ENCODE results near the gene ACTN2. TPM values are rescaled to one million over a fixed set of nuclear protein-coding genes. Genes with fewer than 3 reads are reported as not detected.
A peak's percentile ranks its signal among the peaks of the same experiment; 100 is the strongest.

The ACTN2 gene
- total RNA-seq, 2 donors from 2014 or later = 0.07 TPM; not detected in 1

DNA sequence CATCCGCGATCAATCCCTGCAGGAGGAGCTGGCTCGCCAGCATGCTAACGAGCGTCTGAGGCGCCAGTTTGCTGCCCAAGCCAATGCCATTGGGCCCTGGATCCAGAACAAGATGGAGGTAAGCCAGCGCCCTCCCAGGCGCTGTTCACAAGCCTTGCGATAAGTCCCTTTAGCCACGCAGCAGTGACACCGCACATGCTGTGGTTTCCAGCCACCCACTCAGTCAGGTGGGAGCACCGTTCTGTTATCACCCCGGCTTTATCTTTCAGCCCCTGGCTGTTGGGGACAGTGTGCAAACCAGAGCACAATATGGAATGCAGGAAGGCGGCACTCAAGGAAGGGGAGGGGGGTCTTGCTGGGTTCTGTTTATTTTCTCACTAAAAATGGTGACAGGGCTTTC, 67.7 kb downstream of the ACTN2 start:
- no peaks in the 10 kb centered on the region for H3K27me3 Mint-ChIP-seq (ENCODE audit: low read depth)
- no peak for DNase-seq
- no peaks in the 10 kb centered on the region for H3K36me3 Mint-ChIP-seq (ENCODE audit: insufficient read depth in 2 of 2)
- H3K4me1 Mint-ChIP-seq (ENCODE audit: low read depth) = no peaks in the 10 kb centered on the region
- ATAC-seq (replicated peaks in 1 of 2) = no peak
- no peak overlapping the region for H3K4me3 Mint-ChIP-seq
- H3K27ac Mint-ChIP-seq = no peak overlapping the region
- no peaks in the 10 kb centered on the region for H3K9me3 Mint-ChIP-seq

- Mint-ChIP-seq H3K4me3 (no peak overlapping the region), H3K27ac (no peak overlapping the region), H3K36me3 (ENCODE audit: insufficient read depth in 2 of 2) (no peaks in the 10 kb centered on the region), H3K9me3 (no peaks in the 10 kb centered on the region), H3K27me3 (ENCODE audit: low read depth) (no peaks in the 10 kb centered on the region), H3K4me1 (ENCODE audit: low read depth) (peaks cover 6% of the 10 kb centered on the region)
- DNase-seq = no peak
- ATAC-seq (replicated peaks in 1 of 2) = no peak
These were observed 68.4 kb downstream of the ACTN2 start for GRCh38 chr1:236754525-236755210.

- Mint-ChIP-seq H3K4me1 (ENCODE audit: low read depth) (peaks cover 6% of the 10 kb centered on the region), H3K9me3 (no peaks in the 10 kb centered on the region), H3K27ac (no peak overlapping the region), H3K36me3 (ENCODE audit: insufficient read depth in 2 of 2) (no peaks in the 10 kb centered on the region), H3K27me3 (ENCODE audit: low read depth) (no peaks in the 10 kb centered on the region), H3K4me3 (no peak overlapping the region)
- ATAC-seq (replicated peaks in 1 of 2) (no peak), DNase-seq (no peak)
These were observed 71.3 kb downstream of the ACTN2 start for GRCh38 chr1:236757640-236758039.

GRCh38 chr1:236759252-236759859, 73.1 kb downstream of the ACTN2 start:
- peak overlapping the region; percentile 78 for H3K27ac Mint-ChIP-seq
- no peaks in the 10 kb centered on the region for H3K36me3 Mint-ChIP-seq (ENCODE audit: insufficient read depth in 2 of 2)
- H3K4me1 Mint-ChIP-seq (ENCODE audit: low read depth) = peaks cover 6% of the 10 kb centered on the region
- ATAC-seq (replicated peaks in 1 of 2) (peak in 1 of 2 donors; percentile 45), DNase-seq (peak in 1 of 2 donors; percentile 23)
- no peaks in the 10 kb centered on the region for H3K27me3 Mint-ChIP-seq (ENCODE audit: low read depth)
- H3K9me3 Mint-ChIP-seq = no peaks in the 10 kb centered on the region
- peak overlapping the region in 1 of 2 donors; percentile 77 for H3K4me3 Mint-ChIP-seq

DNA sequence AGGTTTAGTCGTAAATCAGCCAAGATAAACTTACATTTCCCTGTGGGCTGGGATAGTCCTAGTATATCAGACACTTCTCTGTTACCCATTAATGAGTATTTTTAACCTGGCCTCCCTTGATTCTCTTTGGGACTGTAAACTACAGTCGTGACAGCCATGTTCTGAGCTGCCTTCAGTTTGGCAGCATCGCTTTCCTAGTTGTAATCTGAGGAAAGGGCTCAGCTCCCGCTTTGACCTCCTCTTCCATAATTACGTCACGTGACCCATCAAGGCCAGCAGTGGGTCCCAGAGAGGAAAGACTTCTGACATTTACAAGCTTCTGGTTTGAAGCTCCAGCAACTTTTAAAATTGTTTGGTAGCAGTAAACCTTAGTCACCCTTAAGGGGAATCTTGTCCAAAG, 74.2 kb downstream of the ACTN2 start:
- H3K27ac Mint-ChIP-seq = no peak overlapping the region
- no peak overlapping the region for H3K4me3 Mint-ChIP-seq

DNA sequence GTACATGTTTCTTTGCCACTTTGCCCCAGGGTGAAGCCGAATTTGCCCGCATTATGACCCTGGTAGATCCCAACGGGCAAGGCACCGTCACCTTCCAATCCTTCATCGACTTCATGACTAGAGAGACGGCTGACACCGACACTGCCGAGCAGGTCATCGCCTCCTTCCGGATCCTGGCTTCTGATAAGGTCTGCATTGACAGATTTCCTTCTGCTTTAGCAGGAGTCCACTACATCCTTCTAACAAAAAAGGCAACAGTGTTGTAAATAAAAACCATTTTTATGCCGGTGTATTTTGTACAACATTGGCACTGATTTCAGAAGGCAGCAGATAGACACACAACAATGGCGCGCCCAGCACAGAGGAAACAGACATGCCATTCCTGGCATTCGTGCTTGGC, 74.7 kb downstream of the ACTN2 start:
- DNase-seq (no peak), ATAC-seq (replicated peaks in 1 of 2) (no peak)
- no peaks in the 10 kb centered on the region for H3K9me3 Mint-ChIP-seq
- H3K27me3 Mint-ChIP-seq (ENCODE audit: low read depth) = peaks cover 4% of the 10 kb centered on the region
- H3K4me3 Mint-ChIP-seq = no peak overlapping the region
- H3K36me3 Mint-ChIP-seq (ENCODE audit: insufficient read depth in 2 of 2) = no peaks in the 10 kb centered on the region
- H3K27ac Mint-ChIP-seq = no peak overlapping the region
- H3K4me1 Mint-ChIP-seq (ENCODE audit: low read depth) = peaks cover 6% of the 10 kb centered on the region

More for the DNA sequence above, 74.2 kb downstream of the ACTN2 start:
- Mint-ChIP-seq H3K9me3 (no peaks in the 10 kb centered on the region), H3K27me3 (ENCODE audit: low read depth) (no peaks in the 10 kb centered on the region), H3K4me1 (ENCODE audit: low read depth) (peaks cover 6% of the 10 kb centered on the region), H3K36me3 (ENCODE audit: insufficient read depth in 2 of 2) (no peaks in the 10 kb centered on the region)
- ATAC-seq (replicated peaks in 1 of 2) (no peak), DNase-seq (no peak)

DNA sequence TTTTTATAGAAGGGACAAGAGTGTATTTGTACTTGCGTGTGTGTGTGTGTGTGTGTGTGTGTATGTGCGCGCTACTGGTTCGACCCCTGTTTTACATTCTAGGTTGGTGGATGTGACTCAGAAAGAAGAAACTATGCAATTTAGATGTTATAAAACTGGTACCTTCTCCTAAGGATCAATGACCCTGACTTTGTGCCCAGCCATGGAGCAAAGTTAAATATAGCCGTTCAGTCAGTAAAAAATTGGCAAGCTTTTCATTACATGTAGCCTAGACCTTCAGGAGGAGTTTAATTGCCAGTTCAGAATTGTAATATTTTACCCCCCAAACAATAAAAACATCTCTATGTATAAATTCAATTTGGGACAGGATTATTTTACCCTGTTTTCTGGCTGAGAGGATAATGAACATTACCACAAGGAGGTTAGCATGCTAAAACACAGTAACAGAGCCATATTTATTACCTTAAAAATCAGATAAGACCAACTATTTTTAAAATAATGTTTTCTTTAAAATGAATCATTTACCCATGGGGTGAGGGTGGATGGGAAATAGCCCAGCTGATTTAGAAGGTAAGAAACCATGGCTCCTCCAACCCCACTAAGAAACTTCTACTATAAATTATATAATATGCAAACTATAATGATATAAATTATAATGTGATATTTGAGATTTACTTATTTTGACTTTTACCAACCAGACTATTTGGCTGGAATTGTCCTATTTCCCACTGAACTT, 75.3 kb downstream of the ACTN2 start:
- Mint-ChIP-seq H3K9me3 (no peaks in the 10 kb centered on the region), H3K4me1 (ENCODE audit: low read depth) (peaks cover 6% of the 10 kb centered on the region), H3K27me3 (ENCODE audit: low read depth) (peaks cover 7% of the 10 kb centered on the region), H3K36me3 (ENCODE audit: insufficient read depth in 2 of 2) (no peaks in the 10 kb centered on the region), H3K27ac (no peak overlapping the region), H3K4me3 (no peak overlapping the region)
- ATAC-seq (replicated peaks in 1 of 2) = no peak
- no peak for DNase-seq

DNA sequence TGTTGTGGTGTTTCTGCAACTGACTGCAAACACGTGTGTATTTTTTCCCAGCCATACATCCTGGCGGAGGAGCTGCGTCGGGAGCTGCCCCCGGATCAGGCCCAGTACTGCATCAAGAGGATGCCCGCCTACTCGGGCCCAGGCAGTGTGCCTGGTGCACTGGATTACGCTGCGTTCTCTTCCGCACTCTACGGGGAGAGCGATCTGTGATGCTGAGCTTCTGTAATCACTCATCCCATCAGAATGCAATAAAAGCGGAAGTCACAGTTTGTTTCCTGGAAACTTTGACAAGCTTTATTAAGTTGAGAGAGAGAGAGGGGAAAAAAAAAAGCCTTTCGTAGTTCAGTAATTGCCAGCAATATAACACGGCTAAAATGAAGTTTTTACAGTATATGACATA, 76.1 kb downstream of the ACTN2 start:
- H3K4me1 Mint-ChIP-seq (ENCODE audit: low read depth) = peaks cover 6% of the 10 kb centered on the region
- no peaks in the 10 kb centered on the region for H3K9me3 Mint-ChIP-seq
- peaks cover 7% of the 10 kb centered on the region for H3K27me3 Mint-ChIP-seq (ENCODE audit: low read depth)
- H3K36me3 Mint-ChIP-seq (ENCODE audit: insufficient read depth in 2 of 2) = no peaks in the 10 kb centered on the region
- DNase-seq (no peak), ATAC-seq (replicated peaks in 1 of 2) (no peak)
- no peak overlapping the region for H3K4me3 Mint-ChIP-seq
- no peak overlapping the region for H3K27ac Mint-ChIP-seq

DNA sequence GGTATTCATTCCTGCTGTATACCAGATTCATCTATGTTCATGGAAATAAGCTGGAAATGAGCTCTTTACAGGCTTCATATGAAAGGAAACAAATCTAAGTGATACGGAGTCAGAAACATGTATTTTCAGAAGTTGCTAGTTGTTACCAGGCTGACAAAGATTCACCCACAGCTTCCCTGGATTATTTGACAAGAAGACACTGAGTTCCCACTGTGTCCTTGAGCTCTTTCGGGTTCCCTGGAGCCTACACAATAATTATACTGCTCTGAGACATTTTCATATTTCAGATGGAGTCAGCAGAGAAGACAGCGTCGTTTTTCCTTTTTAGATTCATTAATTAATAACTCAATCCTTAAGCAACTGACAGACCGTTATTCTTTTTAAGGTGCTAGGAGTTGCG, 79.5 kb downstream of the ACTN2 start:
- ATAC-seq (replicated peaks in 1 of 2) = no peak
- H3K36me3 Mint-ChIP-seq (ENCODE audit: insufficient read depth in 2 of 2) = no peaks in the 10 kb centered on the region
- H3K27ac Mint-ChIP-seq = no peak overlapping the region
- peaks cover 27% of the 10 kb centered on the region for H3K27me3 Mint-ChIP-seq (ENCODE audit: low read depth)
- H3K9me3 Mint-ChIP-seq = no peaks in the 10 kb centered on the region
- DNase-seq = no peak
- no peaks in the 10 kb centered on the region for H3K4me1 Mint-ChIP-seq (ENCODE audit: low read depth)
- no peak overlapping the region for H3K4me3 Mint-ChIP-seq

- no peak overlapping the region for H3K27ac Mint-ChIP-seq
- H3K4me3 Mint-ChIP-seq = no peak overlapping the region
- ATAC-seq (replicated peaks in 1 of 2) (no peak), DNase-seq (no peak)
- H3K4me1 Mint-ChIP-seq (ENCODE audit: low read depth) = no peaks in the 10 kb centered on the region
- no peaks in the 10 kb centered on the region for H3K9me3 Mint-ChIP-seq
- H3K36me3 Mint-ChIP-seq (ENCODE audit: insufficient read depth in 2 of 2) = no peaks in the 10 kb centered on the region
- peaks cover 27% of the 10 kb centered on the region for H3K27me3 Mint-ChIP-seq (ENCODE audit: low read depth)
These were observed 80.2 kb downstream of the ACTN2 start for GRCh38 chr1:236766506-236766905.

- Mint-ChIP-seq H3K27me3 (ENCODE audit: low read depth) (peaks cover 27% of the 10 kb centered on the region), H3K36me3 (ENCODE audit: insufficient read depth in 2 of 2) (no peaks in the 10 kb centered on the region)
These were observed 81.0 kb downstream of the ACTN2 start for GRCh38 chr1:236767276-236767675.

DNA sequence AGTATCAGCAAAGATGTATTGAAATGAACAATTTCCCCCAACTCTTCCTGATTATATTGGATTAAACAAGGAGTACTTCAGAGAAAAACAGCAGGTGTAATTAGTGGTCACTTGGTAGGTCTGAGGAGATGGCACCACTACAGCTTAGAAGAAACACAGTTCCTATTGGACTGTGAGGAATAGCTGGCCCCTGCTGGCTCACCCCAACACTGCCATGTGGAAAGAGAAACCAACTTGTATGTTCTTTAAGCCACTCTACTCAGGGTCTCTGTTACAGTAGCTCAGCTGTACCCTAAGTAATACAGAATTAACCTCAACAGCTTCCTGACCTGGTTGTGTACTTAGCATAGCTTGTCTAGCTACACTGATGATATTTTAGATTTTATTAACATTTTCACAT, 82.3 kb downstream of the ACTN2 start:
- Mint-ChIP-seq H3K36me3 (ENCODE audit: insufficient read depth in 2 of 2) (no peaks in the 10 kb centered on the region), H3K9me3 (no peaks in the 10 kb centered on the region), H3K4me1 (ENCODE audit: low read depth) (no peaks in the 10 kb centered on the region), H3K4me3 (no peak overlapping the region), H3K27me3 (ENCODE audit: low read depth) (peaks cover 27% of the 10 kb centered on the region), H3K27ac (no peak overlapping the region)
- ATAC-seq (replicated peaks in 1 of 2) (no peak), DNase-seq (no peak)

More at GRCh38 chr1:236767276-236767675, 81.0 kb downstream of the ACTN2 start:
- Mint-ChIP-seq H3K27ac (no peak overlapping the region), H3K4me3 (no peak overlapping the region), H3K9me3 (no peaks in the 10 kb centered on the region), H3K4me1 (ENCODE audit: low read depth) (no peaks in the 10 kb centered on the region)
- no peak for DNase-seq
- no peak for ATAC-seq (replicated peaks in 1 of 2)

DNA sequence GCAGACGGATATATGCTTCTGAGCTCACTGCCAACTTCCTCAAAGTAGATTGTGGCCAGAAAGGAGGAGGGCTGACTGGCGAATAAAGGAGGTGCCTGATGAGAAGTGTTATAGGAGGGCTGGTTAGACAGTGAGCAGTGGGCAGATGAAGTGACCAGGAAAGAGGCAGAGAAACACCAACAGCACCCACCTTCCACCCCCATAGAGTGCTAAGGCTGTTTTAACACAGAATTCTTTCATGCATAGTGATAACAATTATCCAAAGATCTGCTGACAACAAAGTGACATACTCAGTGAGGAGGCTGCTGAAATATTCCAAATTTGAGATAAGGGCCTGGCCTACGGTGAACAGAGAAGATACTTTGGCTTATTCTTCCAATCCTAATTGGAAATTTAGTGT, 87.6 kb downstream of the ACTN2 start:
- ATAC-seq (replicated peaks in 1 of 2) (no peak), DNase-seq (no peak)
- no peak overlapping the region for H3K27ac Mint-ChIP-seq
- H3K4me1 Mint-ChIP-seq (ENCODE audit: low read depth) = no peaks in the 10 kb centered on the region
- H3K27me3 Mint-ChIP-seq (ENCODE audit: low read depth) = peaks cover 17% of the 10 kb centered on the region
- H3K4me3 Mint-ChIP-seq = no peak overlapping the region
- H3K36me3 Mint-ChIP-seq (ENCODE audit: insufficient read depth in 2 of 2) = peaks cover 3 to 7% of the 10 kb centered on the region in 2 donors
- H3K9me3 Mint-ChIP-seq = peaks cover 1 to 8% of the 10 kb centered on the region in 2 donors
